Activated CD8-positive, alpha-beta memory T cell treated with anti-CD3 and anti-CD28 coated beads, Interleukin-2, amount 50 U/mL, for 1 hour (primary cell): ENCODE measurements around the gene FRMD5.

Experiments
- DNase-seq: peaks from one replicate; pipeline ENCODE4 v3.0.0-alpha.2; 2020; ENCODE audit errors: extremely low read depth

The FRMD5 gene

GRCh38 chr15:43974852-43975251, 220.2 kb downstream of the FRMD5 start:
- DNase-seq, result no peak

GRCh38 chr15:43969802-43970375, 225.2 kb downstream of the FRMD5 start:
- DNase-seq, result no peak

DNA sequence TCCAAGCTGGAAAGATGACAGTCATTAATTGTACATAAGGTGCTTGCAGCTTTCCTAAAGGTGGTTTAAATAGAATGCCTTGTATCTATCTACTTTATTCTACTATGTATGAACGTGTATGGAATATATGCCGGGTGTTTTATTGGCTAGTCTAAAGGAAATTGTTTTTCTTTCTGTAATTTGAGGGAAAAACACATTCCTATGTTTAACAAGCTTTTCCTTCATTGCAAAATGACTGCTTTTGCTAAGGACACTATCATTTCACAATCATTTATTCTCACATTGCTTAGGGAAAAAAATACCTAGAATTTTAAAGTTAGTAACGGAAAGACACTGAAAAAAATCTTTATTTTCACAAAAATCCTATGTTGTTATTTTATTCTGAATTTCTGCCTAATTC, 226.5 kb downstream of the FRMD5 start:
- DNase-seq, result no peak

- DNase-seq, result no peak
Measured at GRCh38 chr15:43966646-43967045, 228.4 kb downstream of the FRMD5 start.

- no peak for DNase-seq
Measured at GRCh38 chr15:43958861-43959330, 236.2 kb downstream of the FRMD5 start.

DNA sequence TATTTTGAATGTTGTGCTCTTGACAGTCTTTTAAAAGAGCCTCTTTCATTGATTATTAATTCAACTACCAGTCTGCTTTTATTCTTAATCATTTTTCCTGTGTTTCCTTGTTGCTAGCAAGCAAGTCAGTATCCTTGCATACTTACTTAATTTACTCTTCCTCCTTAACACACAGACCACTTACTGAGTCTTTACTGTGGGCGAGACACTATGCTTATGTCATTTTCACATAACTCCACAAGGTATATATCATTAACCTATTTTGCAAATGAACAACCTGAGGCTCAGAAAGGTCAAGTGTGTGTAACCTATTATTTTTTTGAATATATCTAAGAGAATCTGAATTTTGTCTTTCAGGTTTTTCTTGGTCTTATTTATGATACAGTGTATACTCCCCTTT, 237.3 kb downstream of the FRMD5 start:
- DNase-seq, result no peak

DNA sequence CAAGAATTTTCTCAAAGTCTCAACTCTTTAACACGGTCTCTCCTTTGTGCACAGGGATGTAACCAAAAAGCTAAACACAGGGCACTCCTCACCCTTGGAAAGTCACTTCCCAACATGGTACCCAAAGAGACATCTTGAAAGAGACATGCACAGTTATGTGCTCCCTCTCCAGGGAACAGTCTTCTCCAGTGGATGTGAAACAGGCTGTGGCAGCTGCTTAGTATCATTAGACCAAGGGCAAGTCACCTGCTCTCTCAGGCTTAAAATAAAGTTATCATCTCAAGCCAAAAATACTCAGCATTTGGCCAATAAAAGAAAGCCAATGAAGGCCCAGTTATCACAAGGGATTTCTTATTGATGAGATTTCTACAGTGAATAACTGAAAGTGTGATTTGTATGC, 239.9 kb downstream of the FRMD5 start:
- no peak for DNase-seq

- no peak for DNase-seq
Measured at GRCh38 chr15:43954181-43954621, 240.9 kb downstream of the FRMD5 start.

DNA sequence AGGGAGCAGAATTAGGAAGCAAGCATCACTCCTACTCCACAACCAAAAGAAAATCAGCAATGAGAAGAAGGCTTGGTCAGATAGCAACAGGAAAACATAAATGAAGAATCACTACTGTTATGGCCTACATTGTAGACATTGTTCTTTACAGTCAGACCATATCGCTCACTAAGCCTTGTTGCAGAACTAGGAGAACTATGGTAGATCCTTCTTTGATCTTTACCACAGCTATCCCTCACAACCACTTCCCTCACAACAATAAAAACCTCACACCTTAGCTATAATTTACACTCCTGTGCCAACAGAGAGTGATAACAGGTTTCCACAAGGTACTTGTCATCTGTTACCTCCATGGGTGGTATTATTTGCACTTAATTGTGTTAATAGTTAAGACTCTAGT, 241.7 kb downstream of the FRMD5 start:
- DNase-seq, result no peak

DNA sequence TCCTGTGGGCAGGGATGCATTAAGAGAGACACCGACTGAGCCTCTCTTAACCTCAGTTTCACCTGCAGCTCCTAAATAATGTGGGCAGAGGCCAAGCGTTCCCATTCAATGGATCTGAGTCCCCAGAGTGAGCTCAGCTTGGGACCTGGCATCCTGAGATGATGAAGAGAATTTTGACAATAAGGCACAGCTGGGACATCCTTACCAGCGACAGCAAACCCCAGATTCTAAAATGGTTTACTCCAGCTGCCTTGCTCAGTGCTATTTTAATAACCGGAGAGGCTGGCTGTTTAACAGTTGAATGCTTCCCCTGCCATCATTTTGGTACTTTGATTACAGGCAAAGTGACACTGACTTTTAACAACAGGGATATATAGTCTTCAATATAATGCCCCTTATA, 244.5 kb downstream of the FRMD5 start:
- no peak for DNase-seq

DNA sequence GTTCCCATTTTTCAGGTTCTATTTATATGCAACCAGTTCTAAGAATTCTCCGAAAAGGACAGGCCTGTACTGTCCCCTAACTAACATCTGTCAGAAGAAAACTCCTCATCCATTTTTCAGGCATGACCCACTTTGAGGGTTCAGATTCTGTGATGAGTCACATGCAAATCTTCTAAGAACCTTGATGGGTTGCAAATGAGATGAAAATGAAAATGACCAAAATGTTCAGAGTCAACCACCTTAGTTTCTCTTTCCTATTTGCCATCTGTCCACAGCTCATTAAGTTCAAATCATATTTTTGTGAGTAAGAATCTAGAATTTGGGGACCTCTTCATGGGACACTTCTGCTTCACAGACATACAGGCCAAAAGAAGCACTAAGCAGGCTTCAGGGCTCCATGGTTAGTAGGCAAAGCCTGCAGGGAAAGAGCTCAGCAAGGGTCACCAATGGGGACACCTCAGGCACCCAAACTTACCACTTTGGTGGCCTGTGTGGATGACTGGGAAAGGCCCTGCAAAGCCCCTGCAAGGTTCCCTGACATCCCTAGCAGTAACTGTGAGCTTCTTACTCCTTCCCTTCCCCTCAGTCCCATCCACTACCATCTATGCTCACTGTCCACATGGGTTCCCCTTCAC, 246.3 kb downstream of the FRMD5 start:
- no peak for DNase-seq

GRCh38 chr15:43943511-43943910, 251.6 kb downstream of the FRMD5 start:
- no peak for DNase-seq

GRCh38 chr15:43942194-43942593, 252.9 kb downstream of the FRMD5 start:
- no peak for DNase-seq

DNA sequence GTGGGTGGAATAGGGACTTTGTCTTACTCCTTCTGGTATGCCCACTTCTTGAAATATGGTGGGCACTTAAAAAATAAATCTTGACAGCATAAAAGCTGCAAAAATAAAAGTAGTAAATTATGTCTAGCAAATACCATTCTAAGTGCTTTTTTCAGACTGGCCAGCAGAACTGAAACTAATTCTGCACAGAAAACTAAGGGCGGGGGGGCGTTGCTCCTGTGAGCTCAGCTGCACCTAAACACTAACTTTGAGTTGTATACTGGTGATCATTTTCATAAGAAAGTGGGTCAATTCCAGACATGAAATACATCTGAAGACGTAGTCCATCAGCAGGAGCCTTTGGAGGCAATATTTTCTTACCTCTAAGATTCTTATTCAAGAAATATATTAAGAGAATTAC, 253.5 kb downstream of the FRMD5 start:
- no peak for DNase-seq

DNA sequence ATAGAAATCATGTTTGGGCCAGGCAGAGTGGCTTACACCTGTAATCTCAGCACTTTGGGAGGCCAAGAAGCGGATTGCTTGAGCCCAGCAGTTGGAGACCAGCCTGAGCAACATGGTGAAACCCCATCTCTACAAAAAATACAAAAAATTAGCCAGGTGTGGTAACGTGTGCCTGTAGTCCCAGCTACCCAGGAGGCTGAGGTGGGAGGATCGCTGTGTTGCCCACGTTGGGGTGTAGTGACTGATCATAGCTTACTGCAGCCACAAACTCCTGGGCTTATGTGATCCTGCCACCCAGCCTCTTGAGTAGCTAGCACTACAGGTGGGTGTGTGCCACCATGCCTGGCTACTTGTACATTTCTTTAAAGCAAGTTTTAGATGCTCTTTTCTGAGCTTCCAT, 254.0 kb downstream of the FRMD5 start:
- no peak for DNase-seq

DNA sequence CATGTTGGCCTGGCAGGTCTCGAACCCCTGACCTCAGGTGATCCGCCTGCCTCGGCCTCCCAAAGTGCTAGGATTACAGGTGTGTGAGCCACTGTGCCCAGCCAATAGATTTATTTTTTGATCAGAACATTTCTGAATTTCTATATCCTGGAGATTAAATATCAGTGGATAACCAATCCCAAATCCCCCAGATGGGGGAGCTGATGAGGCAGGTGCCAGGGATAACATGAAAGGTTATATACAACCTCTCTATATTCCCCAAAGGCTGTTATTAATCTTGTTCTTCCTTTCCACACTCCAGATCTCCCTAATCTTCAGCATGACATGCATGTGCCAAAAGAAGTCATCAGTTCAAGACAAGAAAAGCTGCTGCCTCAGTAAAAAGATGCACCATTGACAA, 256.0 kb downstream of the FRMD5 start:
- no peak for DNase-seq

- DNase-seq, result no peak
Measured at GRCh38 chr15:43934480-43934879, 260.6 kb downstream of the FRMD5 start.

DNA sequence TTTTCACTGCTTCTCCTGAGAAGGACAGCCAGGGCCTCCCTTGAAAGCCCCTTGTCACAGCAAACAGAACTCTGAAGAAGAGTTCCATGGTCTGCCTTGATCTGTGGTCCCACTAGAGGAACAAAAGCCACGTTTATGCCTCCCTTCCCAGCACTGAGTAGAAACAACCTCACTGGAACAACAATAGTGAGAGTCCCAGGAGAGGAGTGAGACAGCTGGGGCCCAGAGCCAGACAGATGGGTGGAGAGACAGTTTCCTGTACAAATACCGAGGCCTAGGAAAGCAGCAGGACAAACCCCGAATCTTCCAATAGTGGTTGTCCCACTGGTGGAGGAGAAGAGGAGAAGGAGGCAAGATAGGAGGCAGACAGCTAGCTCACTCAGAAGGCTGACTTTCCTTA, 262.2 kb downstream of the FRMD5 start:
- no peak for DNase-seq

DNA sequence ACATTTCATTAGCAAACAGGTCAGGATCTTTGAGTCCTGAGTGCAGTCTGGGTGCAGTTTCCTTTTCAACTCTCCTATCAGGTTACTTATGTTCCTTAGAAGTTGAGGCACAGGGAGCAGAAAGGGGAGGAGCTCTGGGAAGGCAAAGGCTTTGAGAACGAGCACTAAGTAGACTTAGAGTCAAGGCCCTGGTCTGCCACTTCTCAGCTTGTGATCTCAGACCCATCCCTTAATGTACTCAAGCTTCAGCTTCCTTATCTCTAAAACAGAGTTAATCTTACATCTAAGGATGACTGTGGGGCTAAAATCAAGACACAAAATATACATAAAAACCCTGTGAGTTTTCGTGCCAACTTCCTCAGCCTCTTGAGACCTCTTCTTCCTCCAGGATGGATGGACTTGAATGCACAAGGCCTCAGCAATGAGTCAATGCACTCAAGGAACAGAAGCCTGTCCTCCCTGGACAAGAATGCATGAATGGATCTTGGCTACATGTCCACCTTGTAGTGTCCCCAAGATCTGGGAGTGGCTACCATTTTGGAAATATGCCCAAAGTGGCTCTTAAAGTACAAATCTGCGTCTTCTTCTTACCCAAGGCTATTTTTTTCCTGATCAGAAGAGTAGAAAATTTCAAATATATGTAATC, 263.2 kb downstream of the FRMD5 start:
- DNase-seq, result no peak

- DNase-seq, result no peak
Measured at GRCh38 chr15:43931119-43931518, 264.0 kb downstream of the FRMD5 start.

GRCh38 chr15:43930556-43930955, 264.5 kb downstream of the FRMD5 start:
- DNase-seq, result no peak

DNA sequence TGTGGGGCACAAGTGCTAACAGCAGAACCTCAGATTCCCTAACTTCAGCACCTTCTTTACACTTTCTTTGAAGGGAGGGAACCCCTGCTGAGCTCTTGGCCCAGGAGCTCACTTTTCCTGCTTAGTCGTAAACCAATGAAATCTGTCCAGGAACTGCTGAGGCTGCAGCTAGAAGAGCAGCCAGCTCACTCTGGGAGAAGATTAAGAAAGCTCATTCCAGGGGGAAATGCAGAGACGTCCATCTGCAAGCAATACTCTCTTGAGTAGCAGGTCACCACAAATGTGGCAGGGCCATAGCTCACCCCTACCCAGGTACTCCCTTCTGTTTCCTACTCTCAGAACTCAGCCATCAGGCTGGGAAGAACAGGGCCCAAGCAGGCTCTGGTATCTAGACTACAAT, 265.0 kb downstream of the FRMD5 start:
- DNase-seq, result no peak

DNA sequence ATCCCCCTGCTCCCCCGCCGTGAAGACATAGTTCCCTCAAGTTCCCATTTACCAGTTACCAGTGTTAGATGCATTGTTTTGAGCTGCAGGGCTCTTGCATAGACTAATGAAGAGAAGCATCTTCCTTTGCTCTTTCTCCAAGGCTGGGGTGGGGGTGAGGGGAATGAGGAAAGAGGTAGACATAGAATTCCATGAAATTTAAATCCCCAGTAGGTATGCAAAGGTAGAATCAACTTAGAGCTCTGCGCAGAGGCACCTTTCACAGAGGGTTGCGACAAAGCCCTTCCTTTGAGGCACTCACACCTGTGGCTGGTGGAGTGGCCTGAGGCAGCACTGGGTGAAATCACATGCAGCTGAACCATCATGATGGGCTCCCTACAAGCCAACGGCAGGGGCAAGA, 266.9 kb downstream of the FRMD5 start:
- no peak for DNase-seq
